MG63 (cell line): ENCODE measurements around the gene B4GALNT3. TPM values are rescaled to one million over a fixed set of nuclear protein-coding genes. Genes with fewer than 3 reads are reported as not detected.

Source experiments
- DNase-seq: peaks from one replicate; pipeline ENCODE4 v3.0.0-alpha.2; 2020
- H3K27me3 ChIP-seq: fragments of 250-450 bp; sonication (Bioruptor Pico); 2 replicates; pipeline ENCODE4 v1.5.1; 2020; ENCODE audit warnings: mild to moderate bottlenecking, moderate library complexity
- H3K36me3 ChIP-seq: fragments of 250-450 bp; sonication (Bioruptor Pico); 2 replicates; pipeline ENCODE4 v1.5.1; 2020; ENCODE audit warnings: mild to moderate bottlenecking, moderate library complexity
- H3K4me3 ChIP-seq: fragments of 250-450 bp; sonication (Bioruptor Pico); 2 replicates; pipeline ENCODE4 v1.5.1; 2020; ENCODE audit warnings: mild to moderate bottlenecking, moderate library complexity
- H3K9me3 ChIP-seq: fragments of 250-450 bp; sonication (Bioruptor Pico); 2 replicates; pipeline ENCODE4 v1.5.1; 2020; ENCODE audit warnings: mild to moderate bottlenecking, moderate library complexity
- total RNA-seq: library from RNA; depleted of rRNA; stranded (reverse); fragments of >200 nt; shearing (Covaris generic); gene quantifications from 2 replicates; pipeline ENCODE4 v1.2.3, GENCODE V29; 2014; ENCODE audit warnings: low replicate concordance

Gene B4GALNT3
- total RNA-seq, 1 experiment from 2014 or later: 0.30 TPM

DNA sequence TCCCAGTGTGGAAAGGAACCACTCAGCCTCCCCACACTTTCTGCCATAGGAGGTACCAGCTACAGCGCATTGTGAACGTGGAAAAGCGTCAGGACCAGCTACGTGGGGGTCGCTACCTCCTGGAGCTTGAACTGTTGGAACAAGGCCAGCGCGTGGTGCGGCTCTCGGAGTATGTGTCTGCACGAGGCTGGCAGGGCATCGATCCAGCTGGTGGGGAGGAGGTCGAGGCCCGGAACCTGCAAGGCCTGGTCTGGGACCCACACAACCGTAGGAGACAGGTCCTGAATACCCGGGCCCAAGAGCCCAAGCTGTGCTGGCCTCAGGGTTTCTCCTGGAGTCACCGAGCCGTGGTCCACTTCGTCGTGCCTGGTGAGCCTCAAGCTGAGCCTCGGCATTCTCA is 96.8 kb downstream of the B4GALNT3 start:
- DNase-seq: no peak
- no peaks in the 10 kb centered on the region for H3K36me3 ChIP-seq
- H3K27me3 ChIP-seq: 0 out of 2 replicates have a peak, but pooled peaks cover 4% of the 10 kb centered on the region
- H3K9me3 ChIP-seq: no peaks in the 10 kb centered on the region
- no peak overlapping the region for H3K4me3 ChIP-seq

- Histone ChIP-seq H3K27me3 (0 out of 2 replicates have a peak, but pooled peaks cover 4% of the 10 kb centered on the region), H3K4me3 (no peak overlapping the region), H3K36me3 (no peaks in the 10 kb centered on the region), H3K9me3 (no peaks in the 10 kb centered on the region)
- no peak for DNase-seq
These were observed 98.8 kb downstream of the B4GALNT3 start for GRCh38 chr12:558580-558979.

GRCh38 chr12:559208-559905 is 99.6 kb downstream of the B4GALNT3 start:
- no peak for DNase-seq
- no peaks in the 10 kb centered on the region for H3K9me3 ChIP-seq
- H3K4me3 ChIP-seq: no peak overlapping the region
- no peaks in the 10 kb centered on the region for H3K36me3 ChIP-seq
- 0 out of 2 replicates have a peak, but pooled peaks cover 4% of the 10 kb centered on the region for H3K27me3 ChIP-seq

- Histone ChIP-seq H3K27me3 (0 out of 2 replicates have a peak, but pooled peaks cover 4% of the 10 kb centered on the region), H3K9me3 (no peaks in the 10 kb centered on the region), H3K36me3 (no peaks in the 10 kb centered on the region), H3K4me3 (no peak overlapping the region)
- no peak for DNase-seq
These were observed 100.2 kb downstream of the B4GALNT3 start for GRCh38 chr12:559906-560455.

DNA sequence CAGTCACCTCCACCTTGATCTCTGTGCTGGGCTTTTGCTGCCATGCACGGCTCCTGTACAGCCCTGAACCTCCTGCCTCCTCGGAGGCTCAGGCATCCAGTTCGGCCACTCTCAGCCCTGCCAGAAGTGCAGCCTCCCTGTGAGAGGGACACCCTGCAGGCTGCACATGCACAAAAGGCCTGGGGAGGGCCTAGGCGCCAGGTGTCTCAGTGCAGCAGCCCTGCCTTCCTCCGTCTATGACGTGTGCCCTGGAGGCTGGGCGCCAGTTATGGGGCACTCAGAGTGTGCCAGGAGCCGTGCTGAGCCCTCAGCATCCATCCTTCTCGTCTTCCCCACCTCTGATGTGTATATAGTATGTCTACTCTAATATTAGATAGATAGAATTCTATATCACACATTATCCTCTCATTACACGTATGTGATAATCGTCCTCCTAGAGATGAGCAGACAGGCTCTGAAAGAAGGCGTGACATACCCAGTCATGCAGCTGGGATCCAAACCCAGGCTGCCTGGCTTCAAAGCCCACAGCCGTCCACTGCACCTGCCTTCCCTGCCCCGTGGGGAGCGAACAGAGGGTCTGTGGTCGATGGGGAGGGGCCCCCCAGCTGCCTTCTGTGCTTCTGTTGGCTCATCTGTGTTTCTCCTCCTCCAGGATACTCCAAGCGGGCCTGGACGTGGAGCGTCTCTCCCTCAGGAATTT is 101.1 kb downstream of the B4GALNT3 start:
- 0 out of 2 replicates have a peak, but pooled peaks cover 4% of the 10 kb centered on the region for H3K27me3 ChIP-seq

DNA sequence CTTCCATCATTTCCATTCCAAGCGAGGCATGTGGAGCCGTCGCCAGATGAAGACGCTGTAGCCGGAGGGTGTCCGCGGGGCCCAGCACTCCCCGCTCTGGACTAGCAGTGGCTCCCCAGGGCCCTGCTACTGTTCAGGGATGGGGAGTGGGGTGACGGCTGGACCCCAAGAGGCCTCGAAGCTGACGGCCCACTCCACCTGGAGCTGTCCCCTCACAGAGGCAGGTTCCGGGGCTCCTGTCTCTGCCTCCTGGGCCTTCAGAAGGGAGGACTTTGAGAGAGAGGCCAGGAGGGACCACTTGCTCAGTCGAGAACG is 101.6 kb downstream of the B4GALNT3 start:
- no peak overlapping the region for H3K4me3 ChIP-seq
- no peak for DNase-seq
- no peaks in the 10 kb centered on the region for H3K36me3 ChIP-seq
- H3K9me3 ChIP-seq: no peaks in the 10 kb centered on the region
- H3K27me3 ChIP-seq: 0 out of 2 replicates have a peak, but pooled peaks cover 4% of the 10 kb centered on the region

More for the DNA sequence above, 101.1 kb downstream of the B4GALNT3 start:
- H3K36me3 ChIP-seq: no peaks in the 10 kb centered on the region
- H3K9me3 ChIP-seq: no peaks in the 10 kb centered on the region
- H3K4me3 ChIP-seq: no peak overlapping the region
- DNase-seq: no peak

DNA sequence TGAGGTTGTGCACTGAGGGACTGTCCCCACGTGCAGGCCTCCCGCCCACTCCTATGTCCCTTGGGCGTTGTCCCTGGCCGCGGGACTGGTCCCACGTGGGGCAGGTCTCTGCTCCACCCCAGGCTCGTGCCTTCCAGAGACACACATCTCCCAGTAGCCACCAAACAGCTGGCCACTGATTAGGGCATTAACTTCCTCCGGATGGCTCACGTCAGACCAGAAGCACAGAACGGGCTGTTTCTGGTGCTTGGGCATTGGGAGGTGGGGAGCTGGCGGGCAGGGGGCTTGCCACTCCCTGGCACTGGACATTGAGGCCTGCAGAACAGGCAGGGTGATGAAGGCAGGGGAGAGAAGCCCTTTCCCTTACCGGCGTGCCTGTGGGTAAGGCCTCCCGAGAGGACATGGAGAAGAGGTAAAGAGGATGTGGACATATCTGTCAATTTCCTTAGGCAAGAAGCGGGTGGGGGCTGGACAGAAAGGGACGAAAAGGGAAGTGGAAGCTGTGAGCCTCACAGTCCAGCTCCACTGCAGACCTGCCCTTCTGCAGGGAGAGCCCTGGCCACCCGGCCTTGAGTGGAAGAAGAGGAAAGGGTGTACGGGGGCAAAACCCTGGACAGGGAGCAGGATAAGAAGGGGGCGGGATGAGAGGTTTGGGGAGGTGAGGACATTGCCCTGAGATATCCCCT is 102.3 kb downstream of the B4GALNT3 start:
- H3K9me3 ChIP-seq: no peaks in the 10 kb centered on the region
- no peak overlapping the region for H3K4me3 ChIP-seq
- H3K36me3 ChIP-seq: no peaks in the 10 kb centered on the region
- H3K27me3 ChIP-seq: 0 out of 2 replicates have a peak, but pooled peaks cover 4% of the 10 kb centered on the region
- no peak for DNase-seq

GRCh38 chr12:562634-563033 is 102.9 kb downstream of the B4GALNT3 start:
- H3K9me3 ChIP-seq: no peaks in the 10 kb centered on the region
- H3K27me3 ChIP-seq: 0 out of 2 replicates have a peak, but pooled peaks cover 4% of the 10 kb centered on the region
- H3K36me3 ChIP-seq: no peaks in the 10 kb centered on the region
- DNase-seq: no peak
- no peak overlapping the region for H3K4me3 ChIP-seq

- H3K4me3 ChIP-seq: no peak overlapping the region
- 0 out of 2 replicates have a peak, but pooled peaks cover 4% of the 10 kb centered on the region for H3K27me3 ChIP-seq
- no peak for DNase-seq
- no peaks in the 10 kb centered on the region for H3K36me3 ChIP-seq
- no peaks in the 10 kb centered on the region for H3K9me3 ChIP-seq
These were observed 103.6 kb downstream of the B4GALNT3 start for GRCh38 chr12:563250-563781.

- DNase-seq: no peak
- Histone ChIP-seq H3K27me3 (0 out of 2 replicates have a peak, but pooled peaks cover 4% of the 10 kb centered on the region), H3K36me3 (no peaks in the 10 kb centered on the region), H3K4me3 (no peak overlapping the region), H3K9me3 (no peaks in the 10 kb centered on the region)
These were observed 104.1 kb downstream of the B4GALNT3 start for GRCh38 chr12:563787-564298.

- Histone ChIP-seq H3K4me3 (no peak overlapping the region), H3K9me3 (no peaks in the 10 kb centered on the region), H3K27me3 (no peaks in the 10 kb centered on the region), H3K36me3 (no peaks in the 10 kb centered on the region)
- no peak for DNase-seq
These were observed 105.4 kb downstream of the B4GALNT3 start for GRCh38 chr12:565161-565560.

- Histone ChIP-seq H3K36me3 (no peaks in the 10 kb centered on the region), H3K27me3 (no peaks in the 10 kb centered on the region), H3K4me3 (no peak overlapping the region), H3K9me3 (no peaks in the 10 kb centered on the region)
- no peak for DNase-seq
These were observed 105.9 kb downstream of the B4GALNT3 start for GRCh38 chr12:565589-566105.

DNA sequence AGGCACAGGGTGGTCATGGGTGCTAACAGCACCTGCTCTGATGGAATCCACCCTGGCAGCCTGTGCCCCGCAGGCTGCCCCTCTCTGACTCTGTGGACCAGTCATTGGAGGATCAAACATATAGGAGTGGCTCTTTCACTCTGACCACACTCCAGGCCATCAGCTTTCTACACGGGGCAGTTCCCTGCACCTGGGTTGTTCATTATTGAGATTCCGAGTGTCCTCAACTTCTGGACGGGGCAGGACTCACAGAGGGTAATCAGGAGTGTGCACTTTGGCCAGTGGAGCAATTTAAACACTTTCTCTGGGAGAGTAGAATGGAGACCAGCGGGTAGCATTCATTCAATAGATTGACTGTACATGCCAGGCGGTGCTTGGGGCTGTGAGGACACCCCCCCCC is 108.7 kb downstream of the B4GALNT3 start:
- H3K36me3 ChIP-seq: no peaks in the 10 kb centered on the region
- no peak for DNase-seq
- H3K27me3 ChIP-seq: no peaks in the 10 kb centered on the region

GRCh38 chr12:569091-569676 is 109.4 kb downstream of the B4GALNT3 start:
- no peaks in the 10 kb centered on the region for H3K36me3 ChIP-seq
- peak overlapping the region; percentile 57; the same call in 1 of the 2 replicates for H3K4me3 ChIP-seq
- H3K27me3 ChIP-seq: no peaks in the 10 kb centered on the region
- DNase-seq: no peak
- no peaks in the 10 kb centered on the region; the same call in 1 of the 2 replicates for H3K9me3 ChIP-seq

More for the DNA sequence above, 108.7 kb downstream of the B4GALNT3 start:
- Histone ChIP-seq H3K9me3 (no peaks in the 10 kb centered on the region), H3K4me3 (no peak overlapping the region)

DNA sequence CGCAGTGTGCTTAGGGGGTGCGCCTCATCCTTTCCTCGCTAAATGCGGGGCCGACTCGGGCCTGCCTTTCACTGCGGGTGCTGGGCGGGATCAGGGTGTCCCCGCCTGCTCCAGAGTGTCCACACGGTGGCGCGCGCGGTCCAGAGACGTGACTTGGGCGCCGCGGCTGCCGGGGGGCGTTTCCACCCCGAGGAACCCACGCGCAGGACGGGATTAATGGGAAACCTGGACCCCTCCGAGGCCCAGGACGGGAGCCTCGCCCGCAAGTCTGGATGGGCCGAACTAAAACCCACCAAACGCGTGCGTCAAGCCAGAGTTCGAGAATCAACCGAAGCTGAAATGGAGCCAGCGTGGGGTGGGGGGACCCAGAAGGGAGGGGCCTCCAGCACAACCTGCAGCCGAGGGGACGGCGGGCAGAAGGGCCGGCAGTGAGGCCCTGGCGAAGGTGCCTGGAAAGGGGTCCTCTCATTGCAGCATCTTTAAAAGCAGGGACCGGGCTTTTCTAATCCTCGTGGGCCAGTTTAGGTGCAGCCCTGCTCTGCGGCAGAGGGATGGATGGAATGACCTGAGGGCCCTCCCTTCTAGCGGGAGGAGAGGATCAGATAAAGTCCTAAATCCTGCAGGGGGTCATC is 110.2 kb downstream of the B4GALNT3 start:
- DNase-seq: peak; percentile 92
- Histone ChIP-seq H3K4me3 (peak overlapping the region; percentile 57), H3K9me3 (peaks cover 5% of the 10 kb centered on the region; the same call in 1 of the 2 replicates)

More for the DNA sequence above, 110.2 kb downstream of the B4GALNT3 start:
- Histone ChIP-seq H3K27me3 (no peaks in the 10 kb centered on the region), H3K36me3 (no peaks in the 10 kb centered on the region)
